HG03139 (cell line): Measurements from ENCODE around the gene RHOBTB1.
"Not testable (repeated sequence)": the region's sequence is repeated elsewhere in the genome, so short reads cannot be mapped to it uniquely, and the experiment has no call there.

ENCODE experiments used
- ATAC-seq: cut with Tn5 transposase; IDR thresholded peaks from one replicate; pipeline ENCODE4 v1.9.1; 2021; ENCODE audit not compliant: unreplicated experiment

RHOBTB1 gene

DNA sequence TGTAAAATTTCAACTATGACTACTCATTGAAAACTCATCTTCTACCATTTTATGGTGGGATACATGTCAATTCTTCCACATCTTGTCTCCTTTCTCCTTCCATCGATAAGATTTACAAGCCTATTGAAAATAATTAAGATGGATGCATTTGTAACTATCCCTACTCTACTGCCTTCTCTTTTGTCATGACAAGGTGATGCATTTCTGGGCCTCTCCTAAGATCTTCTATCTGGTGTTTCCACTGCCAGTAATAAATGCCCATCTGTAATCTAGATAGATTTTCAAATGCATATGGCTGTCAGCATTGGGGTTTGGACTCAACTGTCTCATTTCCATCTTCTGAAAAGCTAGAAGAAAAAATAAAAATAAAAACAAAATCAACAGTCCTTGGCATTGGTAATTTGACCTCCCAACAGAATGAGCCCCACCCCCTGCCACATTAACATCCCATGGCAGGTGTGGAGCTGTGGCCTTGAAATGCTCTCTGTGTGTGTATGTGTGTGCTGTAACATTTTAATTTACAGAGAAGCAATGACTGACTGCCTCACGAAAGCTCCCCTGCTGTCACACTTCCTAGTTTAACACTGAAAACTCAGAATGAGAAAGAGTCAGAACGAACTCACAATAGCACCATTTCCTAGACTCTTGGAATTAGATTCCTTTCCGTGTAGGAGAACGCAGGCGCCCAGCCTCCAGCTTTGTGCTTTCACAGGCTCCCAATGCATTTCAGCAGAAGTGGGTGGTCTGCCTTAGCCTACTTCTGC, 74.2 kb downstream of the RHOBTB1 start:
- ATAC-seq: no peak

DNA sequence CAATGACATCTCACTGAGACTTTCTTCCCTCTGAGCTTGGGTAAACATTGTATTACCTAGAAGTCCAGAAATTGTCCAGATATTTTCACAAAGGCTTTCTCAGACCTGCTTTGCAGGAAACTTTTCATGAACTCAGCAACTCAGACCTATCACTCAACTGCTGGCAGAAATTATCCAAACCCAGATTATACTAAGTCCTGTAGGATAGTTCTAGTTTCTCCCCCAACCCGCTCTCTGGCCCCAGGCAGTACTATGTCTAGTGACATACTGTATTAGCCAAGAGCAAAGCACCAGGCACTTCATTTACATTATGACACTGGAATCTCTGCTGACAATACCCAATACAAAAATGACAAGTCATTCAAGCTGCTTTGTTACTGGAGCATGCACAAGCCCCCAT, 75.0 kb downstream of the RHOBTB1 start:
- no peak for ATAC-seq

DNA sequence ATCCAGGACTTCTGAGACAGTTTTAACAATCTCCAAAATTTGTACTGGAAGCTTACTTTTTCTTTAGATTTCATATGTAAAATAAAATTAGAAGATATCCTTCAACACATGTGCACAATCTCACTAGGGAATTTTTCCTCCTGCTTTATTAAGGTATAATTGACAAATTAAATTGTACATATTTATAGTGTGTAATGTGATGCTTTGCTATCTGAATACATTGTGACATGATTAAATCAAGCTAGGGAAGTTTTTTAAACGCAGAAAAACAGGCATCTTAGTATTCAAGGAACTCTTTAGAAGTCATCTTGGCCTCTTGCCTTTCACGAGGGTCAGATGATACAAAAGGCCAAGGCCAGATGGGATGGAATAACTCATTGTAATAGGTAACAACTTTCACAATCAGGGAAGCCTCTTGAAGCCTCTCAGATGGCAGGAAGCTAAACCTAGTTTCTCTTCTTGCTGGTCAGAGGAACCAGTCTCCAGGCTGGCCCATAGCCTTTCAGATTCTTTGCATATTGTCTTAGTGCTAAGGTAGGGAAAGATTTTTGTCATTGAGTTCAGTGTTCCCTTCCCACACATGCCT, 78.7 kb downstream of the RHOBTB1 start:
- ATAC-seq: no peak

GRCh38 chr10:60863796-60864195, 80.2 kb downstream of the RHOBTB1 start:
- no peak for ATAC-seq

DNA sequence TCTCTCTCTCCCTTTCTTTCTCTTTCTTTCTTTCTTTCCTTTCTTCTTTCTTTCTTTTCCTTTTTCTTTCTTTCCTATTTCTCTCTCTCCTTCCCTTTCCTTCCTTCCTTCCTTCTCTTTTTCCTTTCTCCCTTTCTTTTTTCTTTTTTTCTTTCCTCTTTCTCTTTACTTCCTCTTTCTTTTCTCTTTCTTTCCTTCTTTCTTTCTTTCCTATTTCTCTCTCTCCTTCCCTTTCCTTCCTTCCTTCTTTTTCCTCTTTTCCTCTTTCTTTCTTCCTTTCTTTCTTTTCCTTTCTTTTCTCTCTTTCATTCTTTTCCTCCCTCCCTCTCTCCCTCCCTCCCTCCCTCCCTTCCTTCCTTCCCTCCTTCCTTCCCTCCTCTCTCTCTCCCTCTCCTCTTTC, 81.5 kb downstream of the RHOBTB1 start:
- no peak for ATAC-seq

DNA sequence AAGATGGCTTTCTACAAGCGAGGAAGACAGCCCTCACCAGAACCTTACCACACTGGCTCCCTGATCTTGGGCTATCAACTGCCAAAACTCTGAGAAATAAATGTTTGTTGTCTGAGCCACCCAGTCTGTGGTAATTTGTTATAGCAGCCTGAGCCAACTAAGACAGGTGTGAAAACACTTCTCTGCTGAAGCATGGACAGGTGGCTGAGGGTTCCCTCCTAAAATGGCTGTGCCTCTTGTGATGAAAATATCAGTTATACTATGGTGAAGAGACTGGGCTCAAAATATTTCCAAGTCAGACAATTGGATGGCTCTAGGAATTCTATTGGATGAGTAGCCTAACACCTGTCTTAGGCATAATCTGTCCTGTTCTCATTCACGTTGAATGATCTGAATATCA, 87.6 kb downstream of the RHOBTB1 start:
- no peak for ATAC-seq

GRCh38 chr10:60853637-60854036, 90.3 kb downstream of the RHOBTB1 start:
- ATAC-seq: no peak

GRCh38 chr10:60853107-60853506, 90.9 kb downstream of the RHOBTB1 start:
- no peak for ATAC-seq

GRCh38 chr10:60849740-60850139, 94.2 kb downstream of the RHOBTB1 start:
- ATAC-seq: no peak

GRCh38 chr10:60849217-60849616, 94.8 kb downstream of the RHOBTB1 start:
- ATAC-seq: no peak

- no peak for ATAC-seq
Measured at GRCh38 chr10:60848680-60849079, 95.3 kb downstream of the RHOBTB1 start.

DNA sequence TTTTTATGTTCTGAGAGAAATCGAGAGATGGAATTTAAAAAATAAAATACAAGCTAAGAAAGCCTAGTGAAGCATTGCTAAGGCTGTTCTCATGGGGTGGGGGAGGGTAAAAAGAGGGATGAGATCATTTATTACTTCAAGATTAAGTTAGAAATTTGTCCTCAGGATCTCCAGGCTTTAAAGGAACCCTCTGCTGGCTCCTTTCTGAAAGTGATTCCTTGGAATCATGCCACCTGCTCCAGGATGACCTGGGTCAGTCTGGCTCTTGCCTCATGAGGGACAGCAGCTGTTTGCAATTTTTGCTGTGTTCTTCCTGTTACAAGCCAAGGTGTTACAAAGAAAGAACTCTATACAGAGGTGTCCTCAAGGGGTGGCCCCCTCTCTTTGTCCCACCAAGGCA, 95.9 kb downstream of the RHOBTB1 start:
- no peak for ATAC-seq

DNA sequence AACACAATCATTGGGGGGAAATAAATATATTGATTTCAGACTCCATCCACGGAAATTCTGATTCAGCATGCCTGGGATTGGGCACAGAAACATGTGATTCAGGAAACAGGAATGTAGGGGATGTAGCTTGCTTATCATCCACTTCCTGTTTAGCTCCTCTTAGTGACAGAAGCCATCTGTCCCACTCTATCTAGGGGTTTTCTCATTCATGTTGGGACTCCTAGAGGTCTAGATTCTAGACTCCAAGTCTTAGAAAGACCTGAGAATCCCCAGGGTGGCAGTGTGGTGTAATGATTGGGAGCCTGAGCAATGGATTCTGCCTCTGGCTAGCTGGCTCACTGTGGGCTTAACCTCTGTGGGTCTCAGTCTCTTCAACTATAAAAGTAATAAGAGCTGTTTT, 97.8 kb downstream of the RHOBTB1 start:
- ATAC-seq: no peak

GRCh38 chr10:60845038-60845437, 98.9 kb downstream of the RHOBTB1 start:
- no peak for ATAC-seq

DNA sequence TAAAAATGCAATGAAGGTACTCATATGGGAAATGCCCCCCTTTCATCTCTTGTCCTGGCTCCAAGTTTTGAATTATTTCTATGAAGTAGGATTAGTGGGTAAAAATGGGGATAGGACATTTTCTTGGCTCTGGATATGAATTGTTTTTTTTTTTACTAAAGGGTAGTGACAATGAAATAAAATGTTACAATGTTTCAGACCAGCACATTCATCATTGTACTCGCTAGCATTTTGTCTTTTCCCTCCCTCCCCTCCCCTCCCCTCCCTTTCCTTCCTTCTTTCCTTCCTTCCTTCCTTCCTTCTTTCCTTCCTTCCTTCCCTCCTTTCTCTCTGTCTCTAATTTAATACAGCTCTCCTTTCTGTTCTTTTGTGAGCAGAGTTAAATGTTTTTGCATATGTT, 101.3 kb downstream of the RHOBTB1 start:
- ATAC-seq: no peak

DNA sequence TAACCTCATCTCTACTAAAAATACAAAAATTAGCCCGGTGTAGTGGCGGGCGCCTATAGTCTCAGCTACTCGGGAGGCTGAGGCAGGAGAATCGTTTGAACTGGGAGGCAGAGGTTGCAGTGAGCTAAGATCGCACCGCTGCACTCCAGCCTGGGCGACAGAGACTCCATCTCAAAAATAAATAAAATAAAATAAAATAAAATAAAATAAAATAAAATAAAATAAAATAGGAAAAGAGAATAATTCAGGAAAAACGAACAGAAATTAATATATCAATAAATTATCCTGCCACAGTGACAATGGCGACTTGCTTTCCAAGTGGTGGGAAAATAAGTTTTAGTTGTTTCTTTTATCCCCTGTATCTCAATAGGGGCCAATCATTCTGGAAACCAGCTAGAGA, 102.8 kb downstream of the RHOBTB1 start:
- ATAC-seq: not testable (repeated sequence)

DNA sequence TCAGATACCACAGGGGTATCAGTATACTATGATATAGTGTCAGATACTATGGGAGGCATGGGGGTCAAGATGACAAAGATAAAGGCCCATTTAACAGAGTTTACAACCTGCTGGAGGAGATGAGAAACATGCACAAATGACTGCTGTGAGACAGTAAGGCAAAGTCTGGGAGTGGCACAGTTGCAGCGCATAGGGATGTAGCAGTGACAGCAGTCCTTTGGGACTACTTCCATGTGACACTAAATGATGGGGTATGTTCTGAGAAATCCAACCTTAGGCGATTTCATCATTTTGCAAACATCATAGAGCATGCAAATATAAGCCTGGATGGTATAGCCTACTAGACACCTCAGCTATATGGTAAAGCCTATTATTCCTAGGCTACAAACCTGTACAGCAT, 108.9 kb downstream of the RHOBTB1 start:
- no peak for ATAC-seq

DNA sequence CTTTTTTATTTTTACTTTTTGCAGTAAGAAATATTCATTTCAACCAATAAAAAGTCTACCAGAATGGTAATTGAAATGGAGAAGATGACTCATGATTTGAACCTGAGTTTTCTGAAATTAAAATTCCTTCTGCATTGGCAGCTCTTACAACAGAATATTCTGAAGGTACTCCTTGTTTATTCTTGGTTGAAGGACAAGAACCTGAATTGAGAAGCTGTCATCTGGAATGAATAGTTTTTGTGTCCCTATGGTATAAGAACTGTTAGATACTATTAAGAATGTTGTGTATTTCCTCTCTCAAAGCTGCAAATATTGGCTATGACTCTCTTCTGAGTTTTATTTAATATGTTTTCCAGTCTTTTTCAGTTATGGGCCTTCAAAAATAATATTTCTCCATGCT, 109.6 kb downstream of the RHOBTB1 start:
- no peak for ATAC-seq

DNA sequence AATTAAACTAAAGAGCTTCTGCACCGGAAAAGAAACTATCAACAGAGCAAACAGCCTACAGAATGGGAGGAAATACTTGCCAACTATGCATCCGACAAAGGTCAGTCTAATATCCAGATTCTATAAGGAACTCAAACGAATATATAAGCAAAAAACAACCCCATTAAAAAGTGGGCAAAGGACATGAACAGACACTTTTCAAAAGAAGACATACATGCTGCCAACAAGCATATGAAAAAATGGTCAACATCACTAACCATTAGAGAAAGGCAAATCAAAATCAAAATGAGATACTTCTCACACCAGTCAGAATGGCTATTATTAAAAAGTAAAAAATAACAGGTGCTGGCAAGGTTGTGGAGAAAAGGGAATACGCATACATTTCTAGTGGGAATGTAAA, 111.8 kb downstream of the RHOBTB1 start:
- not testable (repeated sequence) for ATAC-seq

- ATAC-seq: no peak
Measured at GRCh38 chr10:60828489-60828852, 115.5 kb downstream of the RHOBTB1 start.

DNA sequence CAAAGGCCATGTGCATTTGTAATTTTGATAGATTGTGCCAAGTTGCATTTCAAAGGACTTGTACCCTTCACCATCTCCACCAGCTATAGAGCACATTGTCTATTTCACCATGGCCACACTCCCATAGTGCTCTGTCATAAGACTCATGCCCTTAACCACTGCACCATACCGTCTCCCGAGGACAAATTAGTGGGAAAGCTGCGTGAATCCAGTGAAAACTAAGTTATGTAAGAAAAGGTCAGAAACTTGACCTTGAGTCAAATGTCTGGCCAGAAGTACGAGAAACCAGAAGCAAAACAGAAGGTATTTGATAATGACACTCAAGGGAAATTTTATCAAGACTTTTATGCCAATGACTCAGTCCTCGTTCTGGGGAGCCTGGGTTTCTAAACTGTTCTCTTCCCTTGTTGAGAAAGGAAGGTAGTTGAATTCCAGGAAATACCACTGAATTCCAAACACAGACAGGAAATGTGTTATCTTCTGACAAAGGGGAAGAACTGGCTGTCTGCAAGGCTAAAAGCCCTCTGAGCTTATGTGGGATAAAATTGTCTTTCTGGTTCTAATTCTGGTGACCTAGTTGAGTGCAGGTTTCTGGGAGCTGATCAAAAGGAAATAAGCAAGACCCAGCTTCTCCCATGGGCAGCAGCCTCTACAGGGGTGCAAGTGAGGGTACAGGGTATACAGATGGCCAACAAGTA, 116.0 kb downstream of the RHOBTB1 start:
- ATAC-seq: no peak

- no peak for ATAC-seq
Measured at GRCh38 chr10:60825520-60825919, 118.5 kb downstream of the RHOBTB1 start.
